Measurements from ENCODE around the gene FKBP2.

The FKBP2 gene

GRCh38 chr11:64250415-64251015, 9.6 kb downstream of the FKBP2 start:
- DNase-seq: no peak

GRCh38 chr11:64251016-64251752, 10.3 kb downstream of the FKBP2 start, which contains the start of gene PLCB3:
TSS of gene PLCB3 (plus strand) at chr11:64251530. CDS start at chr11:64251650, 120 bp downstream.
- peak; percentile 59 for DNase-seq

GRCh38 chr11:64251753-64252002, 10.8 kb downstream of the FKBP2 start:
- no peak for DNase-seq

DNA sequence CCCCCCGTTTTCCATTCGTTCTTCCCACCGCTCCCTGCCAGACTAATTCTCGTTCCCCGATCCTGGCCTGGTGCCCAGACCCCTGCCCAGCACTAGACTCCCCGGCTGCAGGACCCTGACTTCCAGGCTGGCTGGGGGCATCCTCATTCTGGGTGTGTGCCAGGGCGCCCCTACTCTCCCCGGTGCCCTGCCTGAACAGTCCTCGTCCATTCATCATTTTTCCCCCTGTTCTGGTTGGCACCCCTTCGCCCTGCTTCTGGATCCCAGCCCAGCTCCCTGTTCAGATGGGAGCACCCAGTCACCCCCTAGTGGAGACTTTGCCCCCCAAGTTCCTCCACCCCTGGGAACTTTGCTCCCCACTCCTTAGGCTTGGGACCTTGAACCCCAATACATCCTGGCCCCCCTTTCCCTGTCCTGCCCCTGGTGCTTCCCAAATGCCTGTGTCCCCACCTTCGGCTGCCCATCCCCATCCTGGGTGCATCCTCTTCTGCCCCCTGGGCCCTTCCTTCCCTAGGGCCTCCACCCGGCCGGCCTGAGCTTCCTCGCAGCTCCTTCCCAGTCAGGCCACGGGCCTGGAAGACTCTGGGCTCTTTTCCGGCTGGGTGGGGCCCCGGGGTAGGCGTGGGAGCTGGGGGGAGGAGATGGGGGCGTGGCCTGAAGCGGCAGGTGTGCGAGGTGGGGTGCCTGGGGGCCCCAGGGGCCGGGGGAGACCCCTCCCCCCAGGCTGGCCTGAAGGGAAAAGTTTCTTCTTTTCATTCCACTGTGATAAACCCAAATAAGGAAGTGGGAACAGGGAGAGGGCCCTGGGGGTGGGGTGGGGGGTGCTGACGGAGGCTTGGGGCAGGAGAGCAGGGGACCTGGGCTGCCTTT, 11.3 kb downstream of the FKBP2 start:
- no peak for DNase-seq

DNA sequence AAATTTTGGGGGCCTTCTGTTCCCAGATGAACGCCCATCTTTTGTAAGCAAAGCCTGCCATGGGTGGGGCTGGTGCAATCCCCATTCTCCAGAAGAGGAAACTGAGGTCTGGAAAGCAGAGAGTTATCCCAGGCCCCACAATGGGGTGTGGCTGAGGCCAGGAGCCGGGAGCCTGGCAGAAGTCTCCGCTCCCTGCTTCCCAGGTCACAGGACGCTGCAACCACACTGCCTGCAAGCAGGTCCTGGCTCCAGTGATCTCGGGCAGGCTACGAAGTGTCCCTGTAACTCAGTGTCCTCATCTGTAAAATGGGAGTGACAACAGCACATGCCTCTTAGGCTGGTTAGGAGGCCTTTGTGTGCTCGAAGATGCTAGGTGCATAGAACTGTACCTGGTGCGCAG, 12.1 kb downstream of the FKBP2 start:
- DNase-seq: no peak

GRCh38 chr11:64253481-64253880, 12.6 kb downstream of the FKBP2 start:
- no peak for DNase-seq

DNA sequence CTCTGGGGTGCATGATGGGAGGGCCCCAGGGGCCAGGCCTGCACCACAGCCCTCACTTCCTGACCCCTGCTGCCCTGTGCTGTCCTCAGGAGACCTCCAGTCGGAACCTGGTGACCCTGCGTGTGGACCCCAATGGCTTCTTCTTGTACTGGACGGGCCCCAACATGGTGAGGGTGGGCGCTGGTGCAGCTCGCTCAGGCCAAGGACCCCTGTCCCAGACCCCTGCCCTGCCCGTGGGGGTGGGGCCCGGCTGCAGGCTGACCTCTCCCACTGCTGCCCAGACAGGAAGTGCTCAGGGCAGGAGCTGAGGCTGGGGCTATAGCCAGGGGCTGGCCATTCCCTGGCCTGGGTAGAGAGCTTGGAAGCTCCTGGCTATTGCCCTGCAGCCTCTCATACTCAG, 13.4 kb downstream of the FKBP2 start:
- no peak for DNase-seq

- DNase-seq: no peak
These were observed 14.5 kb downstream of the FKBP2 start for GRCh38 chr11:64255135-64256128.

- DNase-seq: no peak
These were observed 15.4 kb downstream of the FKBP2 start for GRCh38 chr11:64256300-64256699.

DNA sequence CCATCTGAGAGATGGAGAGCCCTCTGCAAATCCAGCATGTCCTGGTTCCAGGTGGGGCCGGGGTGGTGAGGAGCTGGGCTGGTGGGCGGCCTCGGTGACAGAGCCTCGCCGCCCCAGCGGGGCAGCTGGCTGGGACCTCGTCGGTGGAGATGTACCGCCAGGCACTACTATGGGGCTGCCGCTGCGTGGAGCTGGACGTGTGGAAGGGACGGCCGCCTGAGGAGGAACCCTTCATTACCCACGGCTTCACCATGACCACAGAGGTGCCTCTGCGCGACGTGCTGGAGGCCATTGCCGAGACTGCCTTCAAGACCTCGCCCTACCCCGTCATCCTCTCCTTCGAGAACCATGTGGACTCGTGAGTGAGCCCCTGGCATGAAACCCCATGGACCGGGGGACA, 17.5 kb downstream of the FKBP2 start:
- no peak for DNase-seq

- DNase-seq: no peak
These were observed 18.1 kb downstream of the FKBP2 start for GRCh38 chr11:64258946-64259532.

GRCh38 chr11:64259533-64260067, 18.7 kb downstream of the FKBP2 start:
- no peak for DNase-seq

DNA sequence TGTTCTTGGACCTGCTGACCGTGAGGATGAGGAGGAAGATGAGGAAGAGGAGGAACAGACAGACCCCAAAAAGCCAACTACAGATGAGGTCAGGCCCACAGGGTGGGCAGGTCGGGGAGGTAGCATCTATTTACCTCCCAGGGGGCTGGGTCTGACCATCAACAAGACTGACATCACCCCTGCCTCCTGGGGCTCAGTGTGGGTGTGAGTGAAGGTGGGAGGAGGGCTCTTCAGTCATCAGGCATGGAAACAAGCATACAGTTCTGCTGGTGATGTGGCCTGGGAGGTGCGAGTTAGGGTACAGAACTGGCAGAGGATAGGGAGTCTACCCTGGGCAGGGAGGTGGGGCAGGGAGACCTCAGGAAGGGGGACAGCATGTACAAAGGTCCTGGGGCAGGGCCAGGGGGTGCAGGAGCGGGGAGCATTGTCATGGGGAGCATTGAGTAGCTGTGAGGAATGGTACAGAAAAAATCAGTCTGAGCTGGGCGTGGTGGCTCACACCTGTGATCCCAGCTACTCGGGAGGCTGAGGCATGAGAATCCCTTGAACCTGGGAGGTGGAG, 19.3 kb downstream of the FKBP2 start:
- DNase-seq: no peak

DNA sequence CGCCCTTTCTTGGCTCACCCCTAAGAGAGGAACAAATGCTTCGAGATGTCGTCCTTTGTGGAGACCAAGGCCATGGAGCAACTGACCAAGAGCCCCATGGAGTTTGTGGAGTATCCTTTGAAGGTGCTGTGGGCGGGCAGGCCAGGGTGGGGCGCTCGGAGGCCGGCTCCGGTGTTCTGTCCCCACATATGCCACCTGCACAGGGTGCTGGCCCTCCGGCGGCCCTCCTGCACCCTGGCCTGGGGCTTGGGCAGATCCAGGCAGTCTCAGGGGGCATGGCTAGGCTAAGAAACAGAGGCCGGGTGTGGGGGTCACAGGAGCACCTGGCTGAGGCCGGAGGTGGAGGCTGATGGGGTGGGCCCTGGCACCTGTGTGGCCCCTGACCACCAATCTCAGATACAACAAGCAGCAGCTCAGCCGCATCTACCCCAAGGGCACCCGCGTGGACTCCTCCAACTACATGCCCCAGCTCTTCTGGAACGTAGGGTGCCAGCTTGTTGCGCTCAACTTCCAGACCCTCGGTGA, 20.7 kb downstream of the FKBP2 start:
- no peak for DNase-seq

GRCh38 chr11:64262271-64263002, 21.5 kb downstream of the FKBP2 start:
- DNase-seq: no peak

GRCh38 chr11:64263021-64263946, 22.4 kb downstream of the FKBP2 start:
- DNase-seq: no peak

DNA sequence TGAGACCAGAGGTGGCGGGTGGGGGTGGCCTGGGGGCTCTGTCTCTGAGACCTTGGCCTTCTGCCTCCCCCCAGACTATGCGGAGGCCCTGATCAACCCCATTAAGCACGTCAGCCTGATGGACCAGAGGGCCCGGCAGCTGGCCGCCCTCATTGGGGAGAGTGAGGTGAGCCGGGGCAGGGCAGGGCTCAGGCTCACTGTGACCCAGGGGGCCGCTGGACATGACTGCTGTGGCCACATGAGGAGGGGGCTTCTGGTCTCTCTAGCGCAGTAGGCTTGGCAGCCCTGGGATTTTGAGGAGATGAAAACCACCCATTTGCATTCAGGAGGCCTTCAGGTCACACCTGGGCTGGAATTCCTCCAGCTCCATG, 23.0 kb downstream of the FKBP2 start:
- no peak for DNase-seq

DNA sequence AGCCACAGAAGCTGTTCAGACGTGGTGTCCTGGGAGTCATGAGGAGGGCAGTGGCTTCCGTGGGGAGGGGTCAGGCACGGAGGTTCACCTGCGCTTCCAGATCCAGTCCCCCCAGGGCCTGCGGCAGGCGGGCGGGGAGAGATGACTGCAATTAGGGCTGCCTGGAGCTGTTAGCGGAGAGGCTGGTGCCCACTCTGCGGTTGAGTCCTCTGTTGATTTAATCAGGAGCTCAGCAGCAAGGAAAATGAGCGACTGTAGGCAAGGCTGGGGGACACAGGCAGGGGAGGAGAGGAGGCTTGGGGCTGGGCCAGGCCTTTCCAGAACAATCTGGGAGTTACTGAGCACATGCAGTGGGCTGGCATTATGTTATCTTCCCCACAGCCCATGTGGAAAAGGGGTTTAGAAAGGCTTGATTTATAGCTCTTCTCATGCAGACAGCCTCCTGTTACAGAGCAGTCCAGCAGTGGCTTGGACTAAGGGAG, 23.5 kb downstream of the FKBP2 start:
- DNase-seq: no peak
